ENCODE results near the gene STXBP5.

DNA sequence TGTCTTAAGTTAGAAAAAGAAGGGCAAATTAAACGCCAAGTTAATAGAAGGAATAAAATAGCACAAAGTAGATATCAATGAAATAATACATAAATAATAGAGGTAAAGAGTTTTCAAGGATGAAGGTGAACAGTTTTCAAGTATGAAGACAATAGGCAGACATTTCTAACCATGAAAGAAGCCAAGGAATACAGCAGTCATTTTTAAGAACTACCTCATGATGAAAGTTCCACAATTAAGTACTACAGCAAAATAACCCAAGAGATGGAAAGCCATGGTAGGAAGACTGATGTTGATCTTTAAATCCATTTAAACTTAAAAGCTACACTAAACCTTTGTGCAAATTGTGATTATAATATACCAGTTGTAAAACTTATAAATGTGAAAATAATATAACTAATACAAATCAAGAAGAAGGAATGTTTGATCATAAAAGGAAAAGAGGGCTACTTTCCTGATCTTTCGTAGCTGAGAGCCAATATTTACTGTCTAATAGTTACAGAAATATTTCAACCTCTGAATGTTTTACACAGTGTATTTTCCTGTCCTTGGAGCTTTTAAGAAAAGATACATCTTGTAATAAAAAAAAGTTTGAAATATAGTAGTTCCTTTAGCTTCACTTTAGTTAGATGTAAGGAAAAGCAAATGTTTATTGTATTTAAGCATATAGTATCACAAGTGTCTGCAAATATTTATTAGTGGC lies 143.1 kb downstream of the STXBP5 start:
- TF ChIP-seq, protein P1, sequence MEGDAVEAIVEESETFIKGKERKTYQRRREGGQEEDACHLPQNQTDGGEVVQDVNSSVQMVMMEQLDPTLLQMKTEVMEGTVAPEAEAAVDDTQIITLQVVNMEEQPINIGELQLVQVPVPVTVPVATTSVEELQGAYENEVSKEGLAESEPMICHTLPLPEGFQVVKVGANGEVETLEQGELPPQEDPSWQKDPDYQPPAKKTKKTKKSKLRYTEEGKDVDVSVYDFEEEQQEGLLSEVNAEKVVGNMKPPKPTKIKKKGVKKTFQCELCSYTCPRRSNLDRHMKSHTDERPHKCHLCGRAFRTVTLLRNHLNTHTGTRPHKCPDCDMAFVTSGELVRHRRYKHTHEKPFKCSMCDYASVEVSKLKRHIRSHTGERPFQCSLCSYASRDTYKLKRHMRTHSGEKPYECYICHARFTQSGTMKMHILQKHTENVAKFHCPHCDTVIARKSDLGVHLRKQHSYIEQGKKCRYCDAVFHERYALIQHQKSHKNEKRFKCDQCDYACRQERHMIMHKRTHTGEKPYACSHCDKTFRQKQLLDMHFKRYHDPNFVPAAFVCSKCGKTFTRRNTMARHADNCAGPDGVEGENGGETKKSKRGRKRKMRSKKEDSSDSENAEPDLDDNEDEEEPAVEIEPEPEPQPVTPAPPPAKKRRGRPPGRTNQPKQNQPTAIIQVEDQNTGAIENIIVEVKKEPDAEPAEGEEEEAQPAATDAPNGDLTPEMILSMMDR (IDR thresholded peaks at IDR 0.05): no peak
- no peak for TF ChIP-seq EP300 (IDR thresholded peaks at IDR 0.05)
- no peak for TF ChIP-seq POLR2AphosphoS5 (IDR thresholded peaks at IDR 0.05)
- no peak for TF ChIP-seq POLR2A (IDR thresholded peaks at IDR 0.05)
